GM21529 (cell line): ENCODE results near the gene HOXB4.

ENCODE experiments used
- ATAC-seq: cut with Tn5 transposase; IDR thresholded peaks from one replicate; pipeline ENCODE4 v1.9.1; 2021; ENCODE audit not compliant: unreplicated experiment

HOXB4 gene

GRCh38 chr17:48601539-48602425, 23.6 kb upstream of the HOXB4 start:
- no peak for ATAC-seq

- no peak for ATAC-seq
Observed at GRCh38 chr17:48601207-48601538, 23.0 kb upstream of the HOXB4 start.

GRCh38 chr17:48600244-48601098, 22.3 kb upstream of the HOXB4 start:
- no peak for ATAC-seq

GRCh38 chr17:48599354-48599753, 21.2 kb upstream of the HOXB4 start:
- no peak for ATAC-seq

GRCh38 chr17:48598736-48599135, 20.6 kb upstream of the HOXB4 start:
- ATAC-seq = no peak

GRCh38 chr17:48597778-48598631, 19.9 kb upstream of the HOXB4 start:
- no peak for ATAC-seq

GRCh38 chr17:48597528-48597777, 19.3 kb upstream of the HOXB4 start:
- ATAC-seq = no peak

- ATAC-seq = no peak
Observed at GRCh38 chr17:48596735-48597527, 18.8 kb upstream of the HOXB4 start.

GRCh38 chr17:48596000-48596734, 18.0 kb upstream of the HOXB4 start:
- no peak for ATAC-seq

- no peak for ATAC-seq
Observed at GRCh38 chr17:48595278-48595999, 17.3 kb upstream of the HOXB4 start.

GRCh38 chr17:48594538-48595277, 16.6 kb upstream of the HOXB4 start:
- ATAC-seq = no peak

- ATAC-seq = no peak
Observed at GRCh38 chr17:48593840-48594537, 15.8 kb upstream of the HOXB4 start.

GRCh38 chr17:48593126-48593829, 15.1 kb upstream of the HOXB4 start, which contains the start of gene HOXB5:
HOXB5 (minus strand) TSS chr17:48593779; CDS start chr17:48593682, 97 bp downstream.
- no peak for ATAC-seq

GRCh38 chr17:48592577-48592976, 14.4 kb upstream of the HOXB4 start:
- no peak for ATAC-seq

- no peak for ATAC-seq
Observed at GRCh38 chr17:48592057-48592514, 13.9 kb upstream of the HOXB4 start.

- ATAC-seq = no peak
Observed at GRCh38 chr17:48591255-48592056, 13.3 kb upstream of the HOXB4 start.
